Endothelial cell of umbilical vein (primary cell): Measurements from ENCODE around the gene ARGLU1.

ENCODE experiments used
- CTCF ChIP-seq, 2 donors: IDR thresholded peaks; 1 replicate in 1 of 2; 2 replicates in 1 of 2; pipeline ENCODE4 v1.5.1; 2011; ENCODE audit warnings: low read length in 2 of 2, mild to moderate bottlenecking in 2 of 2, moderate library complexity in 2 of 2, control low read depth in 1 of 2, inconsistent platforms in 1 of 2, low read depth in 1 of 2; ENCODE audit not compliant: insufficient read depth in 1 of 2; ENCODE audit errors: extremely low read depth in 1 of 2
- EZH2 ChIP-seq: IDR thresholded peaks from 2 replicates; pipeline ENCODE4 v1.6.1; 2012; ENCODE audit warnings: borderline replicate concordance, low read depth, mild to moderate bottlenecking, moderate library complexity, low read length, inconsistent platforms; ENCODE audit not compliant: severe bottlenecking
- FOS ChIP-seq: IDR thresholded peaks from 2 replicates; pipeline ENCODE4 v1.6.1; 2011; ENCODE audit warnings: mild to moderate bottlenecking, low read length, moderate library complexity, borderline replicate concordance; ENCODE audit not compliant: insufficient read depth
- GATA2 ChIP-seq: IDR thresholded peaks from 2 replicates; pipeline ENCODE4 v1.7.0; 2011; ENCODE audit warnings: low read depth, mild to moderate bottlenecking, moderate library complexity, mixed read lengths, low read length; ENCODE audit not compliant: insufficient read length, insufficient read depth
- JUN ChIP-seq: IDR thresholded peaks from 2 replicates; pipeline ENCODE4 v1.6.1; 2011; ENCODE audit warnings: borderline replicate concordance, low read depth; ENCODE audit not compliant: insufficient read length, insufficient read depth
- MAX ChIP-seq: IDR thresholded peaks from 2 replicates; pipeline ENCODE4 v1.6.1; 2011; ENCODE audit not compliant: insufficient read depth, insufficient read length
- POLR2A ChIP-seq: IDR thresholded peaks from 2 replicates; pipeline ENCODE4 v1.6.1; 2012; ENCODE audit warnings: low read depth, mild to moderate bottlenecking, control low read depth, low read length

GRCh38 chr13:106569233-106570095 lies 1.5 kb upstream of the ARGLU1 start:
- TF ChIP-seq POLR2A (no peak), CTCF (IDR thresholded peaks at IDR 0.05; ENCODE audit: extremely low read depth in 1 of 2, insufficient read depth in 1 of 2, low read depth in 1 of 2, low read length in 2 of 2) (no peak), MAX (no peak), JUN (no peak), EZH2 (no peak), FOS (no peak), GATA2 (no peak)
